Epithelial cell of esophagus (primary cell): ENCODE results near the gene TAB3.

Source experiments
- DNase-seq: peaks from one replicate; pipeline ENCODE4 v3.0.0; 2010; ENCODE audit warnings: low read depth
- H3K4me3 ChIP-seq: 2 replicates; pipeline ENCODE4 v1.5.1; 2011; ENCODE audit warnings: mild to moderate bottlenecking, low read length, control low read depth
- TF ChIP-seq, protein P1 (sequence below): IDR thresholded peaks from 2 replicates; pipeline ENCODE4 v1.5.1; 2011; ENCODE audit warnings: low read depth, mild to moderate bottlenecking, low read length, control low read depth, inconsistent platforms; ENCODE audit not compliant: insufficient read depth; ENCODE audit errors: missing control alignments

The TAB3 gene

DNA sequence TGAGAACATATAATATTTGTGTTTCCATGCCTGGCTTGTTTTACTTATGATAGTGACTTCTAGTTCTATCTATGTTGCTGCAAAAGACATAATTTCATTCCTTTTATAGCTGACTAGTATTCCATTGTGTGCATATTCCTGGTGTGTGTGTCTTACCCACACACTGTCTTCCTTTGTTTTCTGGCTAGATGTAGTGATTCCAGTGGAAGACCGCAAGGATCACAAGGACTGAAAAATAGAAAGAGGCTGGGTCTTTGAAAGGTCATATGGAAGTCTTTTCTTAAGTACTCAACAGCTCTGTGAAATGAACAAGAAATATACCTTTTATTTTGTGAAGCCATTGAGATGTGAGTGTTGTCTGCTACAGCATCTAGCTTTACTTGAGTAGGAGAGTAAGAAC lies 29.4 kb upstream of the TAB3 start:
- no peak overlapping the region for H3K4me3 ChIP-seq
- DNase-seq, result no peak
- TF ChIP-seq, protein P1, sequence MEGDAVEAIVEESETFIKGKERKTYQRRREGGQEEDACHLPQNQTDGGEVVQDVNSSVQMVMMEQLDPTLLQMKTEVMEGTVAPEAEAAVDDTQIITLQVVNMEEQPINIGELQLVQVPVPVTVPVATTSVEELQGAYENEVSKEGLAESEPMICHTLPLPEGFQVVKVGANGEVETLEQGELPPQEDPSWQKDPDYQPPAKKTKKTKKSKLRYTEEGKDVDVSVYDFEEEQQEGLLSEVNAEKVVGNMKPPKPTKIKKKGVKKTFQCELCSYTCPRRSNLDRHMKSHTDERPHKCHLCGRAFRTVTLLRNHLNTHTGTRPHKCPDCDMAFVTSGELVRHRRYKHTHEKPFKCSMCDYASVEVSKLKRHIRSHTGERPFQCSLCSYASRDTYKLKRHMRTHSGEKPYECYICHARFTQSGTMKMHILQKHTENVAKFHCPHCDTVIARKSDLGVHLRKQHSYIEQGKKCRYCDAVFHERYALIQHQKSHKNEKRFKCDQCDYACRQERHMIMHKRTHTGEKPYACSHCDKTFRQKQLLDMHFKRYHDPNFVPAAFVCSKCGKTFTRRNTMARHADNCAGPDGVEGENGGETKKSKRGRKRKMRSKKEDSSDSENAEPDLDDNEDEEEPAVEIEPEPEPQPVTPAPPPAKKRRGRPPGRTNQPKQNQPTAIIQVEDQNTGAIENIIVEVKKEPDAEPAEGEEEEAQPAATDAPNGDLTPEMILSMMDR, result no peak

DNA sequence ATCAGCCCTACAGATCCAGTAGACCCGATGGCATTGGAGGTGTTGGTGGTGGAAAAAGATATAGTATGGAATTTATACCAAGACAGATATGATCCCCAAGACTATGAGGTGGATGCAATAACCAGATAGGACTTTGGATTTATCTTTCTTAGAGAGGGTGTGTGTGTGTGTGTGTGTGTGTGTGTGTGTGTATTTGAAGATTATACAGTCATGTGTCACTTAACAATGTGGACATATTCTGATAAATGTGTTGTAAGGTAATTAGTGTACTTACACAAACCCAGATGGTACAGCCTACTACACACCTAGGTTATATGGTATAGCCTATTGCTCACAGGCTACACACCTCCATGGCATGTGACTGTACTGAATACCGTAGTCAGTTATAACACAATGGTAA lies 24.4 kb upstream of the TAB3 start:
- no peak for DNase-seq
- TF ChIP-seq, protein P1, result no peak
- no peak overlapping the region for H3K4me3 ChIP-seq

DNA sequence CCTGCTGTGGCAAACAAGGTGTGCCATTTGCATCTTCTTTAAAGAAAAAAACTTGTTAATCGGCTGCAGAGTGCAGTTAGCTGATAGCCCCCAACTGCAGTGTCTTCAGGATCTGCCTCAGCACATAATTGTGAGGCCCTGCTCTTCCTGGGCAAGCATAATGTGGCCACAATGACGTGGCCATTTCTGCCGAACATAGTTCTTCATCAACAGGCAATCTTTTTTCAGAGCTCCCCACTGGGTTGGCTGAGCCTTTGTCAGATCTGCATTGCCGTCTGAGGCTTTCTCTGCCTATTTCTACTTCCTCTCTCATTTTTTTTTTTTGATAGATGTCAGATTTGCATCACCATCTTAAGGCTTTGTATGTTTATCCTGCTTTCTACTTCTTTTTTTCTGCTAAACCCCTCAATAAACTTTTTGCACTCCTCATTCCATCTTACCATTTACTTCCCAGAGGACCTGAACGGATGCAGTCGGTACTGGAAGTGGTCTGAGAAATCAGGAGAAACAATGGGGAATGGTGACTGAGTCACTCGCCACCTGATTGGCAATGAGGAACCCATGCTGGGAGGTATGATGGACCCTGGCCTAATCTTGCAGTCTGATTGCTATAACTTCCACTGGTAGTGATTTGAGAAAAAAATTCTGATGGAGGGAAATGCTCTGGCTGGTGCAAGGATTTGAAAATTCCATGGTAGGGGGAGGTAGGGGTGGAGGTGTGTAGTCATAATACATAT lies 21.2 kb upstream of the TAB3 start:
- DNase-seq, result no peak
- H3K4me3 ChIP-seq, result no peak overlapping the region
- TF ChIP-seq, protein P1, result no peak

DNA sequence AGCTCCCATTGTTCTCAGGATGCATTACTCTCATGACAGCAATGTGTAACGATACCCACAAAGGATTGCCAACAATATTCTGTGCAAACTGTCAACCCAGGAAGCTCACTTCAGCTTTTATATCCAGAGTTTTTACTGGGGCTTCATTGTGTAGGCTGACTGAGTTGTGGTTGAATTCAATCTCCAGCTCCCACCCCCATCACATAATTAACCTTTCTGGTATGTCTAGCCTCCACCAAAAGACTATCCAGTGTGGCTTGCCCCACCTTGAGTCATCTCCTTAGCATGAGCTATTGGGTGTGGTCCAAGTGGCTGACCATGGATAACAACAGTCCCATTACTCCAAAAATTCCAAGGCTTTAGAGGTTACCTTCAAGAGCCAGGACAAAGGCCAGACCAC lies 17.7 kb upstream of the TAB3 start:
- no peak overlapping the region for H3K4me3 ChIP-seq
- TF ChIP-seq, protein P1, result no peak

DNA sequence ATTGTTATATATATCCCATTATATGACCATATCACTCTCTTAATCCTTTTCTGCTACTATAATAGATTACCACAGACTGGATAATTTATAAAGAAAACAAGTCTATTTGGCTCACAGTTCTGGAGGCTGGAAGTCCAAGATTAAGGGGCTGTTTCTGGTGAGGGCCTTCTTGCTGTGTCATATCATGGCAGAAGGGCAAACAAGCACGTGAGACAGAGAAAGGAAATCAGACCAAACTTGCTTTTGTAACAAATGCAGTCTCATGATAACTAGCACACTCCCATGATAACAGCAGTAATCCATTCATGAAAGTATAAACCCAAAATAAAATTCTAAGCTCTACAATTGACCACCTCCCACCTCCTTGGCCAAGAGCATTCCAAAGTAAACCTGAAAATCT lies 16.3 kb upstream of the TAB3 start:
- no peak overlapping the region for H3K4me3 ChIP-seq
- DNase-seq, result no peak
- TF ChIP-seq, protein P1, result no peak

More for the DNA sequence above, 17.7 kb upstream of the TAB3 start:
- peak; percentile 55 for DNase-seq

DNA sequence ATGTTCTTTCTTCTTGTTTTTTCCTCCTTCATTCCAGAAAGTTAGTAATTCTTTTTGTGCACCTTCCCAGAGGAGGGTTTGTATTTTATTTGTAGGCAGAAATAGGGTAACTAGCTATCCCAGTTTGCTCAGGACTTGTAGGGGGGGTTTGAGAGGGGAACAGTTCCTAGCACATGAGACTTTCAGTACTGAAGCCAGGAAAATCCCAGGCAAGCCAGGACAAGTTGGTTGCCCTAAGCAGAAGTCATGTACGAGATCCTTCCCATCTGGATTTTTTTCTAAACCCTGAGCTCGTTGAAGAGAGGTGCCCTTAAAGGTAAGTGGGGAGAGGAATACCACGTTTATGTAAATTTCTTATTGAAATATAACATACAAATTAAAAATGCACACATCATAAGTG lies 15.6 kb upstream of the TAB3 start:
- DNase-seq, result peak; percentile 73
- no peak overlapping the region for H3K4me3 ChIP-seq
- TF ChIP-seq, protein P1, result no peak

DNA sequence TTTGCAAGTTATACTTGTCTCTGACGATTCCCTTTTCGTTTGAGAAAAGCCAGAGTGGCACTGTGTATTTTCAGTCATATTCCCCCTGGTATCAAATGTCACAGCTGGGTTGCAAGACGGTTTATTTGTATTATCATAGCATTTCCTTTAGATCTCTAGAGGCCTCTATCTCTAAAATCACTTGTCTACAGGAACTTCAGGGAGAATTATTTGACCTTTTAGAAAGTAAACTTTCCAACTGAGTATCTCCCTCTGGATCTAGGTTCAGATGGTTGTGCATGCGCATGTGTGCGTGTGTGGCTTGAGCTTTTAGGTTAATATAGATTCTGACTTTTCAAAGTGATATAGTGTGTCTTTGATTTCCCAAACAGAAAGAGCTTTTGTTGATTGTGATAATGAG lies 15.1 kb upstream of the TAB3 start:
- H3K4me3 ChIP-seq, result no peak overlapping the region
- no peak for DNase-seq
- TF ChIP-seq, protein P1, result no peak
